HG03354 (cell line): ENCODE results near the gene TEX2.

Experiments used
- ATAC-seq: cut with Tn5 transposase; IDR thresholded peaks from one replicate; pipeline ENCODE4 v1.9.1; 2021; ENCODE audit warnings: mild to moderate bottlenecking; ENCODE audit not compliant: unreplicated experiment, poor library complexity, severe bottlenecking

TEX2 gene, protein sequence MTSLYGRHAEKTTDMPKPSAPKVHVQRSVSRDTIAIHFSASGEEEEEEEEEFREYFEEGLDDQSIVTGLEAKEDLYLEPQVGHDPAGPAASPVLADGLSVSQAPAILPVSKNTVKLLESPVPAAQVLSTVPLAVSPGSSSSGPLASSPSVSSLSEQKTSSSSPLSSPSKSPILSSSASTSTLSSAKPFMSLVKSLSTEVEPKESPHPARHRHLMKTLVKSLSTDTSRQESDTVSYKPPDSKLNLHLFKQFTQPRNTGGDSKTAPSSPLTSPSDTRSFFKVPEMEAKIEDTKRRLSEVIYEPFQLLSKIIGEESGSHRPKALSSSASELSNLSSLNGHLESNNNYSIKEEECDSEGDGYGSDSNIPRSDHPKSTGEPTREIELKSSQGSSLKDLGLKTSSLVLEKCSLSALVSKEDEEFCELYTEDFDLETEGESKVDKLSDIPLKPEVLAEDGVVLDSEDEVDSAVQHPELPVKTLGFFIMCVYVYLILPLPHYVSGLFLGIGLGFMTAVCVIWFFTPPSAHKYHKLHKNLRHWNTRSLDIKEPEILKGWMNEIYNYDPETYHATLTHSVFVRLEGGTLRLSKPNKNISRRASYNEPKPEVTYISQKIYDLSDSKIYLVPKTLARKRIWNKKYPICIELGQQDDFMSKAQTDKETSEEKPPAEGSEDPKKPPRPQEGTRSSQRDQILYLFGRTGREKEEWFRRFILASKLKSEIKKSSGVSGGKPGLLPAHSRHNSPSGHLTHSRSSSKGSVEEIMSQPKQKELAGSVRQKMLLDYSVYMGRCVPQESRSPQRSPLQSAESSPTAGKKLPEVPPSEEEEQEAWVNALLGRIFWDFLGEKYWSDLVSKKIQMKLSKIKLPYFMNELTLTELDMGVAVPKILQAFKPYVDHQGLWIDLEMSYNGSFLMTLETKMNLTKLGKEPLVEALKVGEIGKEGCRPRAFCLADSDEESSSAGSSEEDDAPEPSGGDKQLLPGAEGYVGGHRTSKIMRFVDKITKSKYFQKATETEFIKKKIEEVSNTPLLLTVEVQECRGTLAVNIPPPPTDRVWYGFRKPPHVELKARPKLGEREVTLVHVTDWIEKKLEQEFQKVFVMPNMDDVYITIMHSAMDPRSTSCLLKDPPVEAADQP

DNA sequence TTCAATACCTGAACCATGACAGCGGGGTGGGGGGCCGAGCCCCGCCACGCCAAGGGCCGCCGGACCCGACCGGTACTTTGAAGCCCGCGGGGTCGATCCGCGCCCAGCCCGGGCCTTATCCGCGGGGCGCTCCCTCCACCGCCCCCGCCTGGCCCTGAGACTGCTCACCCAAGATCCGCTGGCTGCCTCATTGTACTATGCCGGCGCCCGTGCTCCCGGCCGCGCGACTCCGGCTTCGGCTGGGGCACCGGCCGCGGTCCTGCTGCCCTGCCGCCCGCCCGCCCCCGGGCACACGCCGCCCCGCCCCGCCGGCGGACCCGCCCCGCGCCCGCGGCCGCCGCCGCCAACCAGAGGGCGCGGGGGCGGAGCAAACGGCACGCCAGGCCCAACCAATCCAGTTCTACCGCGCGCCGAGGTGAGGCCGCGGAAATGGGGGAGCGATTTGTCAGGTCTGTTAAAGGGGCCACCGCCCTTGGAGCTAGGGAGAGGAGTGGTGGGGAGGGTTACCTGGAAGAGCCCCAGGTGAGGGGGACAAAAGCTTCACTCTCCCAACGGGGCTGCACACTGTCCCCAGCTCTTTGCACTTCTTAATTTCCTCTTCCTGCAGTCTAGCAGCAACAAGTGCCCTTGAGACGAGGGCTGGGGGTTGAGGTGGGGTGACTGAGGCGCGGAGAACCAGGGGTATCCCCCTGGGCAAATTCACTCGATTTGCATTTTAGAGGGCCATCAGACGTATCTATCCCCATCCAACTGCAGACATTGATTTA, at the start of gene TEX2:
Gene TEX2 (minus strand): TSS at position 261 of the 767 bp plus-strand sequence. CDS start 49,043 bp downstream, outside the sequence.
- ATAC-seq: peak; percentile 89

DNA sequence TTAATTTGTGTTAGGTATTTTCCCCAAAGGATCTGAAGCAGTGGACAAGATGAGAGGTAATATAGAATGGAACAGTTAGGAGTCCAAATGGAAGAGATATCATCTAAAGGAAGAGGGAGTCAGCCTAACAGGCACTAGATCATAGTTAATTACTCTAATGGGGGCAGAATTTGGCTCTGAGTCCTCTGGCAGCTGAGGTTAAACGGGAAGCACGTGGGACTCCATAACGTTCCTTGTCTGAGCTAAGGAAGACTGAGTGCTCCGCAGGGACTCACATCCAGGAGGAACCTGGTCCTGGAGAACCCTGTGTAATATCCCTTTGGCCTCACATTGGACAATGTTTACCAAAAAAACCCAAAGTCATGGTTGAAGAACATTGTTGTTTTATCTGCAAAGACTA, 46.6 kb upstream of the TEX2 start:
- ATAC-seq: no peak

DNA sequence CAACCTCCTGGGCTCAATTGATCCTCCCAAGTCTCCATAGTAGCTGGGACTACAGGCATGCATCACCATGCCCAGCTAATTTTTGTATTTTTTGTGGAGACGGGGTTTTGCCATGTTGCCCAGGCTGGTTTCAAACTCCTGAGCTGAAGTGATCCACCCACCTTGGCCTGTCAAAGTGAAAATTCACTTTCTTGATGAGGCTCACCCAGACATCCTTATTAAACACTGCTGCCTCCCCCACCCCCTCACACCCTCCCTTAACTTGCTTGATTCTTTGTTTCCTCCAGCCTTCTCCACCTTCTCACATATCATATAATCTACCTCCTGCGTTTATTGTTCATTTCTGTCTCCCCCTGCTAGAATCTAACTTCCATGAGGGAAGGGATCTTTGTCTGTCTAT, 46.0 kb upstream of the TEX2 start:
- no peak for ATAC-seq

DNA sequence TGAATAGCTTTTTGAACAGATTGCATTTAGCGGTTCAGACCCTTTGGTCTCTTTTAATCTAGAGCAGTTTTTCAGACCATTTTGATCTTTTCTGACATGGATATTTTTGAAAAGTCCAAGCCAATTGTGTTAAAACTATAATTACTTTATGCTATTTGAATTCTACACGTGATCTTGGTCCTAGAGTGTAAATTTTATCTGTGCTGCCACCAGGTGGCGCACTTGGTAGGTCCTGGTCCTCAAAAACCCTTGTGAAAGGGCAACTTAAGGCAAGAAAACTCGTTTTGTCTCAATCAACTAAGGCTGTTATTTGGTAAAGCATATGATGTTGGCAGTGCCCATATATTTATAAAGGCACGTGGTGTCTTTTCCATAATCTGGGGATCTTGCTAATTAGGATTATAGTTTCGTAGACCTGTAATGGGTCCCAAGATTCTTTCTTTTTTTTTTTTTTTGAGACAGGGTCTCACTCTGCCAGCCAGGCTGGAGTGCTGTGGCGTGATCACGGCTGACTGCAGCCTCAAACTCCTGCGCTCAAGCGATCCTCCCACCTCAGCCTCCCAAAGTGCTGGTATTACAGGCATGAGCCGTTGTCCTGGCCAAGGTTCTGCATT, 43.9 kb upstream of the TEX2 start:
- ATAC-seq: no peak

DNA sequence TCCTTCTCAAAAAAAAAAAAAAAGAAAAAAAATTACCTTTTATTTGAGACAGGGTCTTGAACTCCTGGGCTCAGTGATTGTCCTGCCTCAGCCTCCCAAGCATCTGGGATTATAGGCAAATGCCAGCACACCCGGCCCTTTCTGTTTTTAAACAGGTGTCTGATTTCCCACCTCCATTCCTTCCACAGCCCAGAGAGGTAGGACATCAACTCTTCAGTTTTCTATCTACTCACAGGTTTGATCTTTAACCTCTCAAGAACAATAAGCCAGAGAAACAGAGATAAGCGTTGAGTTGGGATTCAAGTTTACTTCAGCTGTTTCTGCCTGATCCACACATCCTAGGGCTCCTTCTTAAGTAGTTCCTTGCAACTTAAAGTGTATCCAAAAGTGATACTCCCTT, 41.5 kb upstream of the TEX2 start:
- ATAC-seq: no peak

DNA sequence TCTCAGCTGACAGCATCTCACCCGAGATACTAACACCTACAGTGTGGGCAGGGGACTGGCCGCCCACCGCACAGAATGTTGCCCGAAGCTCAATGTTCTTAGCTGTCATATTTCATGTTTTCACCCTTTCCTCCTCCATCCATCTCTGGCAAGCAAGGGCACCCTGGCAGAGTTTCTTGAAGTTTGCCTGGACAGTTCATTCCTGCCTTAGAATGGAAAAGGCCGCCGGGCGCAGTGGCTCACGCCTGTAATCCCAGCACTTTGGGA, 37.6 kb upstream of the TEX2 start:
- no peak for ATAC-seq

DNA sequence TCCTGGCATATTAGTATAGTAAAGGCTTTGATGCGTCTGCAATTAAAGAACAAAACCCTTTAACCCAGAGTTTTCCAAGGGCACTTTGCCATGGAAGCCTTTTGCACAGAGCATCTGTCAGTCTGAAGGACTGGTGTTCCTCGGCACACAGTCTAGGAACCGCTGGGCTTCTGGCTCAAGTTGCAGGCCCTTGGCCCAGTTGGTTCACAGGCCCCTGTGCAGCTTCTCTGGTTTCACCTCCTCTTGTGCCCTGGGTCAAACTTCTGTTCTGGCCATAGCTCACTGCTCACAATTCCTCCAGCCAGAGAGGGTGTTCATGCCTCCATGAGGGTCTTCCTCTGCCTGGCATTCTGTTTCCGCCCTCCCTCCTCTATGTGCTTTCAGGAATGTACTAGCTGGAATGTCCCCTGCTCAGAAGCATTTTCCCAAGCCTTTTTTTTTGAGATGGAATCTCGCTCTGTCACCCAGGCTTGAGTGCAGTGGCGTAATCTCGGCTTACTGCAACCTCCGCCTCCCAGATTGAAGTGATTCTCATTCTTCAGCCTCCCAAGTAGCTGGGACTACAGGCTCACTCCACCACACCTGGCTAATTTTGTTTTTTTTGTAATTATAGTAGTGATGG, 34.5 kb upstream of the TEX2 start:
- ATAC-seq: no peak

DNA sequence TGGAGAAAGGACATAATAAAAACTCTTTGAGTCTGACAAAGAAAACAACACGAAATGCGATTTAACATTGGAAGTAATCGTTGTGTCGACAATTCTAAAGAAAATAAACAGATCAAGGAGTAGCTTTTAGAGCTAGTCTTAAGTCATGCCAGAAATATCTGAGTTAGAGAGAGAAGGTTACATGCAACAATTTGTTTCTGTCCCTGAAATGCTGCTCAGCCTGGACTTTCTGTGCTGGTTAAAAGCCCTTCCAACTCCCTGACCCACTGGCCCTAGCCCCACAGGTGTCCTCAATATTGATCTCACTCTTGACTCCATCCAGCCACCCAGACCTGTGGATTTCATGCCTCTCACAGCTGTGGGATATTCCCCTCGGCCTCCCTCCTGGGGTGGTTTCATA, 33.2 kb upstream of the TEX2 start:
- ATAC-seq: no peak

DNA sequence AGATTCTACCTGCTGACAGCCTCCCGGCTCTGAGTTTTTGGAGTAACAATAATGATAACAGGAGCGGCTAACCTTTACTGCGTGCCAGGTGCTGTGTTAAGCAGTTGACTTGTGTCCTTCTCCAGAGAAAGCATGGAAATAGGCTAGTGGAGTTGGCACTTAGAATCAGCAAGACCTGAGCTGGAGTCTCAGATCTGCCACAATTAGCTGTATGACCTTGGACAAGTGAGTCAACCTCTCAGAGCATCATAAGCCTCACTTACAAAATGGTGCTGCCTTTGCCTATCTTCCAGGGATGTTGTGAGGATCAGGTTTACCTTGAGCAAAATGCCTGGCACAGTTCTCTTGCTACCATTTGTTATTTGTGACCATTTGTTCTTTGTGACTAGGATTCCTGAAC, 32.1 kb upstream of the TEX2 start:
- no peak for ATAC-seq

DNA sequence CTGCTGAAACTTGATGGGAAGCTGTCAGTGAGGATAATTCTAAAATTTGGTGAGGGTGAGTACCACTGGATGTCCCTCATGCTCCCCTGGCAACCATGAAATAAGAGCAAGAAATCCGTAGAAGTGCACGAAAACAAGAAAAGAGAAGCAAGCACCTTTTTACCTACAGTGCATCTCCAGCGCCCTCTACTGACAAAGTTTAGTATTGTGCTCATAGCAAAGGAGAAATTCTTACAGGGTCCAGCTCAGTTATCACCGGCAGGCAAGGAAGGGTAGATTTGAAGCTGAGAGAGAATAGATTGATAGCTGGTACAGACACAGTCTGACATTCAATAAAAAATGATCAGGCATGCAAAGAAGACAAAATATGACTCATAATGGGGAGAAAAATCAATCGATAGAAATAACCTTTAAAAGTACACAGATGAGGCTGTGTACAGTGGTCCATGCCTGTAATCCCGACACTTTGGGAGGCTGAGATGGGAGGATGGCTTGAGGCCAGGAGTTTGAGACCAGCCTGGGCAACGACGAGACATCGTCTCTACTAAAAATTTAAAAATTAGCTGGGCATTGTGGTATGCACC, 28.3 kb upstream of the TEX2 start:
- ATAC-seq: no peak

DNA sequence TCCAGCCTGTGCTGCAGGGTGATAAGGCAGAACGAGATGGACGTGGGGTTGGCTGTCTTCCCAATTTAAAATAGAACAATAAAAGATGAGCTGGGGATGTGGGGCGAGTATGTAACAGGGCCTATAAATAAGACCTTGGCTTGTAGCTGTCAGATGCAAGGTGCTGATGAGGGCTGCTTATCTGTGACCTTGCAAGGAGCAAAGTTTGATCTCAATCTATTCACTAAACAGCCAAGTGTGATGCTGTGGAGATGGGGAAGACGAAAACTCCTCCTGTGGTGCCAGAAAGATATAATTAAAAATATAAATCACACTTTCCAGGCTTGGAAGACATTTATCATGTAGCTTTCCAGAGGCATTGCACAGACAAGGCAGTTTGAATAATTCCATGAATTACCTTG, 26.7 kb upstream of the TEX2 start:
- no peak for ATAC-seq

DNA sequence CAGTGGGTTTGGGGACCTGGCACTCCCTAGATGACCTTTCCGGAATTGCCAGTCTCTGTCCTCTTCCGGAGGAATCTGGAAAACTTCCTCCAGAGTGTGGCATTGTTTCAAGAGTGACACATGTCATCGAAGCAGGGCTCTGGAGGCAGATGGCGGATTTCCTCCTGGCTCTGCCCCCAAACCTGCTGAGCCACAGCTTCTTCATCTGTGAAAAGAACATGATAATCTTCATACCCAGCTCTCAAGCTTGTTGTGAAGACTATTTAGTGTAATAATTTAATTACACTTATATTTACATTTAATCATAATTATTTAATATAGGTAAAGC, 19.7 kb upstream of the TEX2 start:
- no peak for ATAC-seq

DNA sequence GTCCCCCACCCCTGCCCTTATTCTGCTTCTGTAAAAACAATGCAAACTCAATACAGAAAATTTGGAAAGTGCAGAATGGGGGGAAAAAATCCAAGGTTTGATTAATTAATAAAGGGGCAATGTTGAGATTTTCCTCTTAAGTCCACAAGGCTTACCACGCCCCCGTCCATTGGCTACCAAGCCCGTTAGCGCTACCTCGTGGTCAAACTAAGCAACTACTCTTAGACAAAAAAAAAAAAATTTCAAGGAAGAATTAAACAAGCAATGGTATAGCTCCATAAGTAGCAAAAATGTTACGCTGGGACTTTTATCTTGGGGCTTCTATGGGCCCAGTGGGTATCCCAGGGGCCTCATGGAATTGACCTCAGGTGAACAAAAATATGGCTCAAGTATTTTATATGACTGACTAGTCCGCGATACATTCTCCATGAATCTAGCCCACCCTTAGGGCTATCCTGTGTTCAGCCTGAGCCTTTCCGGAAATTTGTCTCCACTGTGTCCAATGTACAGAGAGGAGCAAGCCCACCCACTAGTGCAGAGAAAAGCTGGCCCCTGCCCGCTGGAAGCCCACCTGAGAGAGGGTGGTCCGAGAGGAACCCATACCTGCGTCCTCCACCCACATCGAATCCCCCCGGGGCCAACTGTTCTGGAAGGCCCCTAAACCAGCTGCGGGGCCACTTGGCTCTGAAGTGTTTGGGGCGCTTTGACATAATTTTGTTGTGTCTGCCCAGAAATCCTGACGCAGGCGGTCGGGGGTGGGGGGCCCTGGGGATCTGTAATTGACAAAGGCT, 19.1 kb upstream of the TEX2 start:
- ATAC-seq: no peak

DNA sequence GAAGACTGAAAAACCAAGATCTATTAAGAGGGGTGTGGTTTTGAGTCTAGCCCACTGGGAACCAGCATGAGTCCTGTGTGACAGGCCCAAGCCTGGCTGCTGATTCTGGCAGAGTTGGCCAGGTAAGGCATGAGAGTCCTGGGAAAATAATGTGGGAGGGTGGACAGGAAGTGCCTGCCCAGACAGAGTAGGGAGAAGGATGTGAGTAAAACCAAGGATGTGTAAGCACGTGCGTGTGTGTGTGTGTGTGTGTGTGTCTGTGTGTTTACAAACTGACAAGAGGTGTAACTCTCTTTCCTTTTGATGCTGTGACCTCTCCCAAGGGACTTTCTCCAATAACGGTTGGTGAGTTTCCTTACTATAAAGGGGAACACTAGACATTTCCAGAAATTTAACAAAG, 15.6 kb upstream of the TEX2 start:
- ATAC-seq: no peak

DNA sequence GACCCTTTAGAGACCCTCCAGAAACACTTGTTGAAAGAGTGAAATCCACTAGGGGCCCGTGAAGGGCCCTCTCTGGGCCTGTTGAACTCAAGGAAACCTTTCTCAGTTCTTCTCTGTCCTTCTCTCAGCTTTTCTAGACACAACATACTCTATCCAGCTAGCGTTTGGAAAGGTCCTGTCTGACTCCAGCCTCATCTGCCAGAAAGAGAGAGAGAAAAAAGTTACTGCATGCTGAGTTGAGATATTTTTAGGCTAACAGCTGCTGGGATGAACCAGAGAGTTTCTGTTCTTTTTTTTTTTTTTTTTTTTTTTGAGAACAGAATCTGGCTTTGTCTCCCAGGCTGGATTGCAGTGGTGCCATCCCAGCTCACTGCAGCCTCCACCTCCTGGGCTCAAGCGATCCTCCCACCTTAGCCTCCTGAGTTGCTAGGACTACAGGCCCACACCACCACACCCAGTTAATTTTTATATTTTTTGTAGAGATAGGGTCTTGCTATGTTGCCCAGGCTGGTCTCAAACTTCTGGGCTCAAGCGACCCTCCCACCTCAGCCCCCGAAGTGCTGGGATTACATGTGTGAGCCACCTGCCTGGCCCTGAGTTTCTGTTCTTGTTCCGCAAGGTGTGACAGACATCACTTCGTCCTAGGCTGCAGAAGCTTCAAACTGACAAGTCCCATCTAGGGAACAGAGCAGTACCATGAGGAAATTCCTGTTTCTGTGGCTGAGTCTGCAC, 14.9 kb upstream of the TEX2 start:
- ATAC-seq: no peak

DNA sequence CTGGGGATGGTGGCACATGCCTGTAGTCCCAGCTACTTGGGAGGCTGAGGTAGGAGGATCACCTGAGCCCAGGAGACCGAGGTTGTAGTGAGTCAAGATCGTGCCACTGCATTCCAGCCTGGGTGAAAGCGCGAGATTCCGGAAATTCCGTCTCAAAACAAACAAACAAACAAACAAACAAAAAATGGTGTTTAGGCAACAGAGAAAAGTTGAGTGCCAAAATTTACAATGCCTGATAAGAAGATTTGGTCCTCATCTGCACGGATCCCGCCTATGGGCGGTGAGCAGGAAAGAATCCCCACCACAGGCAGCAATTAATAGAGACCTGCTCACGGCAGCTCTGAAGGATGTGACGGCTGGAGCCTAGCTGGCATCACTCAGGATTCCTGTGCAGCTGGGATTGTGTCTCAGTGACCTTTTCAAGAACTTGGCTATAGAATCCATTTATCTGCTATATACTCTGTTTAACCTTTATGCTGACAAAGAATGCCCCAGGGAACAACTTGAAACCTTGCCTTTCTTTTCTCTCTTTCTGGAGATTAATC, 14.0 kb upstream of the TEX2 start:
- no peak for ATAC-seq

DNA sequence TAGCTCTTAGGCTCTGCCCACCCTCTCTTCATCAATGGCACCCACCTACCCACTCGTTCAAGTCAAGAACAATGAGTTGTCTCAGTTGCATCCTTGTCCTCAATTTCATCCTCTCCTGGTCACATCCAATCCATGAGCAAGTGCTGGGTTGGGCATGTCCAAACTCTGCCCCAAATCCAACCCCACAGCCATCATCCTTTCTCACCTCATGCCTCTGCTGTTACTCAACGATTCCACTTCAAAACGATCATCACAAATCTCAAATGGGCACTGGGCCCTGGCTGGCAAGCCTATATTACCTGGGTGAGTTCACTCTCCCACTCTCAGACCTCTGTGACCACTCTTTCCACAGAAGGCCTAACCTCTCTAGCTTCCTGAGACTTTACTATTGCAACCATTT, 12.0 kb upstream of the TEX2 start:
- ATAC-seq: no peak
